Pancreas (tissue), 10 donors: ENCODE data around the gene SLTM. TPM values are rescaled to one million over a fixed set of nuclear protein-coding genes. Genes with fewer than 3 reads are reported as not detected.

ENCODE experiments used
- ATAC-seq, 4 donors: fragments of 200-7000 bp; cut with Tn5 transposase; one replicate each; pipeline versions ENCODE4 v1.8.0 to v1.9.1; 2020; ENCODE audit warnings: mild to moderate bottlenecking in 4 of 4, moderate library complexity in 4 of 4
- DNase-seq, 6 donors: peaks; one replicate each; pipeline ENCODE4 v3.0.0-alpha.2; 2020
- FAIRE-seq: peaks from 2 replicates; lab custom pipeline; 2012; peaks lifted over from hg19 to GRCh38; lab: Jason Lieb, UNC
- H3K27ac ChIP-seq, 4 donors: fragments of 200-600 bp; sonication (generic); 1 replicate in 3 of 4; 2 replicates in 1 of 4; pipeline versions ENCODE4 v1.5.0 to v1.8.0; 2020
- H3K27me3 ChIP-seq, 4 donors: fragments of 200-600 bp; one replicate each; pipeline ENCODE4 v1.8.0; 2021
- H3K36me3 ChIP-seq, 3 donors: fragments of 200-600 bp; sonication (generic) in 1 of 3; one replicate each; pipeline versions ENCODE4 v1.5.0 to v1.8.0; 2020 to 2021
- H3K4me1 ChIP-seq, 3 donors: fragments of 200-600 bp; one replicate each; pipeline ENCODE4 v1.8.0; 2021
- H3K4me3 ChIP-seq, 4 donors: fragments of 200-600 bp; sonication (generic) in 2 of 4; one replicate each; pipeline versions ENCODE4 v1.5.0 to v1.8.0; 2020 to 2021
- H3K9me3 ChIP-seq, 4 donors: fragments of 200-600 bp; one replicate each; pipeline ENCODE4 v1.8.0; 2021
- CTCF ChIP-seq, 4 donors: fragments of 200-600 bp; sonication (generic) in 3 of 4; IDR thresholded peaks; one replicate each; pipeline versions ENCODE4 v1.5.0 to v1.8.0; 2021; ENCODE audit warnings: antibody characterized with exemption in 4 of 4
- WGBS, 2 donors: extraction: QIAGEN DNeasy Blood & Tissue Kit; methylation state at CpG; one replicate each; pipeline ENCODE4 v1.1.7; 2013; 5-methylcytosine and 5-hydroxymethylcytosine counted together
- intact Hi-C, 3 donors: fragments of 100-400 bp; cut with DNase I; formaldehyde crosslinking; loops; one replicate each; pipeline versions ENCODE4 v1.11.1 to v1.14.2; 2022
- polyA plus RNA-seq, 2 donors: library from polyadenylated mRNA; stranded (reverse); fragments of 200-250 nt; gene quantifications; one replicate each; pipeline ENCODE4 v1.2.3, GENCODE V29; 2013
- total RNA-seq, 6 donors: library from RNA; stranded (reverse); fragmentation: NEBNext Ultra II Directional in 4 of 6; extraction: Animal tissue kit (Norgen Biotek cat#: 25700) in 4 of 6; gene quantifications; one replicate each; pipeline versions ENCODE4 v1.2.1 to v1.2.4, GENCODE V29; 2021 to 2023
- donor health status: healthy with polysubstance abuse.
- donor health status: DM: no; HTN: no; CAD: no; lungs with moderate emphysema.
- donor health status: DM: no; HTN: no; CAD: no.
- donor health status: control.
- donor health status: control.
- donor health status: Bipolar disorder and iron deficiency.
- donor health status: DM: yes; HTN: yes; CAD: no.
- donor health status: DM: no; HTN: no; CAD: no.
- donor health status: DM: no; HTN: no; CAD: no.
- donor health status: DM: yes; HTN: yes; CAD: no.

The SLTM gene
- total and polyA plus RNA-seq, 8 donors: 25.2 to 49.6 (median 33.3) TPM

- TF ChIP-seq CTCF (IDR thresholded peaks at IDR 0.05): no peak
- no peaks in the 10 kb centered on the region for H3K27me3 ChIP-seq
- H3K4me1 ChIP-seq: peaks cover 13 to 21% (median 13%) of the 10 kb centered on the region in 3 donors
- intact Hi-C loops: no loop called here
- H3K27ac ChIP-seq: peak overlapping the region; percentile 94 to 98 (median 96)
- H3K4me3 ChIP-seq: peak overlapping the region; percentile 53 to 83 (median 80)
- 1% methylated on average over 6 of the region's 6 CpGs for WGBS, 2 donors
- DNase-seq: peak in 2 of 6 donors; percentile 43 to 44
- no peaks in the 10 kb centered on the region for H3K9me3 ChIP-seq
- peak in 2 of 4 donors; percentile 36 to 40 for ATAC-seq
- H3K36me3 ChIP-seq: peaks cover 0 to 13% (median 10%) of the 10 kb centered on the region in 3 donors
- FAIRE-seq: peak; percentile 41
Measured at GRCh38 chr15:58931987-58932588, 1.4 kb downstream of the SLTM start.

DNA sequence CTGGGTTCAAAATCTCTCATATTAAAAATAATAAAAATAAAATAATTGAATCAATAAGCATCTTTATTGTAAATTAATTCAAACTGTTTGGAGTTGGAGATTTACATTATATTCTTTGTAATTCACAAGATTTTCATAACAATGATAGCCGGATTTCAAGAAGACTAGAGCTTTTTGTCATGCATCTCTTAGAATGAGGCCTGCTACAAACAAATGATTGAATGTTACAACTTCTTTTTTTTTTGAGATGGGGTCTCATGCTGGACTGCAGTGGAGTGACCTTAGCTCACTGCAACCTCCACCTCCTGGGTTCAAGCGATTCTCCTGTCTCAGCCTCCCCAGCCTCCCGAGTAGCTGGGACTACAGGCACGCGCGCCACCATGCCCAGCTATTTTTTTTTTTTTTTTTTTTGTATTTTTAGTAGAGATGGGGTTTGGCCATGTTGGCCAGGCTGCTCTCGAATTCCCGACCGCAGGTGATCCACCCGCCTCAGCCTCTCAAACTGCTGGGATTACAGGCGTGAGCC lies 3.5 kb downstream of the SLTM start:
- WGBS, 2 donors: 92 to 94% methylated on average over 11 of the region's 11 CpGs
- Histone ChIP-seq H3K4me3 (no peak overlapping the region), H3K4me1 (peaks cover 13 to 21% (median 13%) of the 10 kb centered on the region in 3 donors), H3K9me3 (no peaks in the 10 kb centered on the region), H3K36me3 (peaks cover 0 to 13% (median 10%) of the 10 kb centered on the region in 3 donors), H3K27ac (no peak overlapping the region), H3K27me3 (no peaks in the 10 kb centered on the region)
- intact Hi-C loops: no loop called here
- TF ChIP-seq CTCF (IDR thresholded peaks at IDR 0.05): no peak
- DNase-seq: no peak
- no peak for FAIRE-seq
- no peak for ATAC-seq

DNA sequence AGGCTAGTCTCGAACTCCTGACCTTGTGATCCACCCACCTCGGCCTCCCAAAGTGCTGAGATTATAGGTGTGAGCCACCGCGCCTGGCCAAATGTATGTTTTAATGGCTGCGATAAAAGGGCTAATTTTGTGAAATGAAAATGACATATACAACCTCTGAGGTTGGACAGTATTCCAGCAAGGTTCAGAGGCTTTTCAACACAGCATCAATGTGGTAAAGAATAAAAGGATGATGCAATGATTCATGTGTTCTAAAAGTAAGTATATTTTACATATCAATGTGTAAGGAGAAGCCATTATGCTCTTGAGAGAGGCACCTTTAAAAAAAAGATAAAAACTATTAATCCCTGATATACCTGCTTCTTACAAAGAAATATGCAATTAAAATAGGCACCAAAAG lies 6.7 kb downstream of the SLTM start:
- no peaks in the 10 kb centered on the region for H3K9me3 ChIP-seq
- peaks cover 0 to 13% (median 10%) of the 10 kb centered on the region in 3 donors for H3K36me3 ChIP-seq
- WGBS, 2 donors: 93 to 97% methylated on average over 5 of the region's 5 CpGs
- no peak overlapping the region for H3K27ac ChIP-seq
- intact Hi-C loops: no loop called here
- no peak for FAIRE-seq
- peaks cover 13 to 16% (median 13%) of the 10 kb centered on the region in 3 donors for H3K4me1 ChIP-seq
- no peak for TF ChIP-seq CTCF (IDR thresholded peaks at IDR 0.05)
- H3K4me3 ChIP-seq: no peak overlapping the region
- H3K27me3 ChIP-seq: no peaks in the 10 kb centered on the region
- no peak for ATAC-seq
- DNase-seq: no peak

DNA sequence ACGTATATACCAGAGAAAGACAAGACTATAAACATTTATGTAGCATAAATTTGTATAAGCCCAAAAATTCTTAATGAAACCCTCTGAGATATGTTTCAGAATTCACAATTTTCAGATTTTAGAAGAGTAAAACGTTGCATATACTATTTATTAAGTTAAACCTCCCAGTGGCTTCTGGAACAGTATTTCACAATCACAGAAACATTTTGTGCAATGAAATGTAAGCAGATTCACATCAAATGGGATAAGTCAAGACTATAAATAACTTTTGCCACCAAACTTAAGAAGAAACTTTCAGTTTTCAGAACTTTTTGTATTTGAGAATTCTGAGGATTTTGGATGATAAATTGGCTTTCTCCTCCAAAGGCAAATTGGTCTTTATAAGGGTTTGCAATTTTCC lies 9.2 kb downstream of the SLTM start:
- H3K4me3 ChIP-seq: no peak overlapping the region
- no peaks in the 10 kb centered on the region for H3K9me3 ChIP-seq
- DNase-seq: no peak
- WGBS, 2 donors: 59 to 70% methylated on average over 2 of the region's 2 CpGs
- ATAC-seq: peak in 2 of 4 donors; percentile 45 to 49
- intact Hi-C loops: no loop called here
- H3K27ac ChIP-seq: peak overlapping the region in 1 of 4 donors; percentile 7
- H3K36me3 ChIP-seq: peaks cover 0 to 13% (median 10%) of the 10 kb centered on the region in 3 donors
- H3K27me3 ChIP-seq: no peaks in the 10 kb centered on the region
- TF ChIP-seq CTCF (IDR thresholded peaks at IDR 0.05): no peak
- FAIRE-seq: no peak
- H3K4me1 ChIP-seq: peaks cover 0 to 3% (median 0%) of the 10 kb centered on the region in 3 donors
